HG03432 (cell line): ENCODE data around the gene LAMB4.

ENCODE experiments used
- ATAC-seq: cut with Tn5 transposase; IDR thresholded peaks from one replicate; pipeline ENCODE4 v1.9.1; 2021; ENCODE audit warnings: mild to moderate bottlenecking, moderate library complexity; ENCODE audit not compliant: unreplicated experiment

Gene LAMB4

DNA sequence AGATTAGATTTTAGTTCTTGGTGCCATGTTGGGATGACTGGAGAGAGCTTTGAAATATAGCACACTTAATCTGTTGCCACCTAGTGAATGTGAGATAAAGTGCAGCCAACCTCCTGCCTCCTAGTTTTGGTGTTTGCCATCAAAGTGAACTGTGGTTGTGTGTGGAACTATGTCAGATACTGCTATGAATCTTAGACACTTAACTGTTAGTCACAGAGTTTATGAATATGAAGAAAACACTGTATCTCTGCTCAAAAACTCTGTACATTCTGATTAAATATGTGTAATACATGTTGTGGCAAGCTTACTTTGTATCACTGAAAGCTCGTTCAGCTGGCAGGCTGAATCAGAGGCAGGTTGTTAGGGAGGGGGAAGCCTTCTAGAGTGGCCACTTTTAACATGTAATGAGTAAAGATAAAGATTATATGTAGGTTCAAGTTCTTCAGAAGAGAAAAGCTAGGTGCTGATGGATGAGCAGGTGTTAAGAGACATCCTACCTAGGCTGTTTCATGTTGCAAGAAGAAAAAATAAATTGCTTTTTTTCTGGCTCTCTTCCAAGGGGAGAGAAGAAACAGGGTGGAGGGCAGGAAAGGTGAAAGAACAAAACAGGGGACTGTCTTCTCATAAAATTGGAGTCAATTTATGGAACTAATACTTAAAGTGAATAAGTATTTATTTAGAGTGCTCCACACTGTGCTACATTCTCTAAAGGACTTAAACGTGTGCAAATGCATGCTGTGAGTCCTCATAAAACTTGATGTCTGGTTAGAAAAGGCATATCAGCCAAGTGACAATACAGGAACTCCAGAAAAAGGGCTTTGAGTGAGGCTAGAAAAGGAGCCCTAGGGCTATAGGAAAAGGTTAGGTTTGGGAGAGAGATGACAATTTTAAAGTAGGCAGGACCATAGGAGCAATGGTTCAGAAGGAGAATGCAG is 113.1 kb downstream of the LAMB4 start:
- no peak for ATAC-seq

DNA sequence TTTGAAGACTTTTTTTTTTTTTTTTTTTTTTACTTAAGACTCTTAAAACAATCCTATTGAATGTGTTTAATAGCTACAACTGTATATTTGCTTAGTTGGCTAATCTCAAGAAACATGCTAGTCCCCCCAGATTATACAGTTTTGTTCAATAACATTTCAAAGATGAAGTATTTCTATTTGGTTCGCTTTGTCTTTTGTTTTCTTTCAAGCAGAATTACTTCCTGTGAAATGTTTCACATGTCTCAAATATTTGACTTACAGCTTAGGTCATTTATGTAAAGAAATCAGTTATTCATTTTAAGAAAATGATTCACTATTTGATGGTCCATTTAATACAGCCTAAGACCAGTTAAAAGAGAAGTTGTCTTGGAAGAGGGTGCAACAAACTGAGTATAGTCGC is 114.4 kb downstream of the LAMB4 start:
- no peak for ATAC-seq

DNA sequence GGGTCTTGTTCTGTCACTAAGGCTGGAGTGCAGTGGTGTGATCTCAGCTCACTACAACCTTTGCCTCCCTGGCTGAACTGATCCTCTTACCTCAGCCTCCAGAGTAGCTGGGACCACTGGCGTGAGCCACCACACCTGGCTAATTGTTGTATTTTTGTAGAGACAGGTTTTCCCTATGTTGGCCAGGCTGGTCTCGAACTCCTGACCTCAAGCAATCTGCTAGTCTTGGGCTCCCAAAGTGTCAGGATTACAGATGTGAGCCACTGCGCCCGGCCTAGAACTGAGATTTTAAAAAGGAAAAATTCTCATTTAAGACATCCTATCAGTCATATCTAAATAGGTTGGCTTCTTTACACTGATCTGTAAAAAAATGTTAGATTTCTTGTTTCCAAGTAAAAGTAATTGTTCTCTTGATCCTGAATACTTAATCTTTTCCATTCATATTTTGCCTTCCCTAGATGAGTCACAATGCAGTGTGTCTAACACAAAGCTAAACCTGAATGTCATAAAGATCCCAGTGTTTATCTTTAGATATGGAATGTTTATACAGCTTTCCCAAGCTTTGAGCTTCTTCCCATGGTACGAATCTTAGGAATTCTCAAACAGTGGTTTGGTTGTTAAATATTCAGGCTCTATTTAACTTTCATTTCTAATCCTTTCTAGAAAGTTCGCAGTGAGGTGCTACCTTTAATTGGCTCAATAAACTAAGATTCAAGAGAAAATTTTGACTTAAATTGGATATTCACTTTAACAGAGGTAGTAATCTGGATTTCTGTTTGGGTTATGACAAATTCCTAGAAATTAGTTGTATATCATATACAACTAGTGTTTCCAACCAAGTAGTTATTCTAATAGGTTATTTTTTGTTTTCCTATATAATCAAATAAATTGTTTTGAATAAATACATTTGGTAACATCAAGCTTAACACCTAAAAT is 115.1 kb downstream of the LAMB4 start:
- no peak for ATAC-seq

DNA sequence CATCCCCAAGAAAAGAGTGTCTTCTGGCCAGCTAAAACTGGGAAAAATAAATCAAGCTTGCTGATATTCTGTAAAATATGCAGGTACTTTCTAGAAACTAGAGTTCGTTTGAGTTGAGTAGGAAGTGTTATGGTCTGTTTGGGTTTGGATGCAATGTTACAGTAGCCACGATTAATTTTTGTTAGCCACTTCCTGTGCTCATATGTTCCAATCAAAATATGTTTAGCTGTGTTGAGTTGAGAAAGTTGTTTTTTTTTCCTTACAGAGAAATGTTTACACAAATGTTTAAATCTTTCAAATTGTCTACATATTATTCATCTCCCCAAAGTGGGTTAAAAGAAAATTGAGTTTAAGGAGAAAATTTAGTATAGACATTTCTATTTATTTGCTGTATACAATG is 115.9 kb downstream of the LAMB4 start:
- ATAC-seq, result no peak

DNA sequence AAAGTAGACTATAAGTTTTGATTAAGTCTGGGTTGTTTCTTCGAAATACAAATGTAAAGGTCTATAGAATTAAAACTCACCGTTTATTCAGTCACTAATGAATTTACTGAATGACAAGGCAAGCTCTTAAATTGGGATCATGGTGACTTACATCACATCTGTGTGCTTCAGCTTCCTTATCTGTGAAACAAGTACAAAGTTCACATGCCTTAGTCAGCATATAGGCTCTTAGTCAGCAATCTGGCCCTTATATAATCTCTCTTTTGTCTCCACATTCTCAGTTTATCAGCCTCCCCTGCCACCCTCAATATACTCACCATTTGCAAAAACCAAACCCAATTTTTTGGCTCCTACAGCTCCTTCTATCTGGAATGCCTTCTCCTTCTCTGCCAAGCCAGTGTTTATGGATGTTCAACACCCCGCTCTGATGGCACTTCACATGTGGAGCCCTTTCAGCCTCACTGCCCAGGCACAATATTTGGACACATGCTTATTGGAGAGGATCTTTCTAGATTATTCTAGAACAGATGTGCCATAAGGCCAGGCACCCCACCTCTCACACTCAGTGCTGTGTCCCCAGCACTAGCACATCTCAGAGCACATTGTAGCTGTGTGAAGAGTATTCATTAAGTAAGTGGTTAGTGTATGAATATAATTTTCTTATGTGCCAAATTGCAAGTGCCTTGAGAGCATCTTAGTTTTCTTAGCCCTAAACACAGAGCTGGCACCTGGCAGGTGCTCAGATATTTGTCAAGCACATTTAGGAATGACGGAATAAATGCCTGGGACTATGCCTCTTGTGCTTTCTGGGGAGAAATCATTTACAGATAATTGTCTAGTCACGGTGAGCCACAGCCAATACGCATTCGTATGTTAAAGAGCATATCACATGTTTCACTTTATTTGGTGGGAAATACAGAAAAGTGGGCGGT is 117.4 kb downstream of the LAMB4 start:
- ATAC-seq, result no peak

DNA sequence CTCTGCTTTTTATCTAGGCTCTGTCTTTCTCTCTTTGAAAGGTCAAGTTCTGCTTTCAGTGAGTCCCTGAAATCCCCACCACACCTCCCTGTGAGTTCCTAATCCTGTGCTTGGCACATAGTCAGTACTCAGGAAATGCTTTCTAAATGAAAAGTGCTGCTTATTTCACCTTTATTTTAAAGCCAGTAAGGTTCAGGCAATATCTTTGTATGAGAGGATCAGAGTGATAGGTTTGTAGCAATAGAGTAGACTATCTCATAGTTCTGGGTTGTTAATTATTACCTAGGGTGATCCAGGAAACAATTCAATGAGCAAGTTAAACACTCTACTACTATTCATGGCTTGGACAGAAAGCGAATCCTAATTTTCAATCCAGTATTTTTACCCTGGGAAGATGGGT is 119.8 kb downstream of the LAMB4 start:
- ATAC-seq, result no peak

DNA sequence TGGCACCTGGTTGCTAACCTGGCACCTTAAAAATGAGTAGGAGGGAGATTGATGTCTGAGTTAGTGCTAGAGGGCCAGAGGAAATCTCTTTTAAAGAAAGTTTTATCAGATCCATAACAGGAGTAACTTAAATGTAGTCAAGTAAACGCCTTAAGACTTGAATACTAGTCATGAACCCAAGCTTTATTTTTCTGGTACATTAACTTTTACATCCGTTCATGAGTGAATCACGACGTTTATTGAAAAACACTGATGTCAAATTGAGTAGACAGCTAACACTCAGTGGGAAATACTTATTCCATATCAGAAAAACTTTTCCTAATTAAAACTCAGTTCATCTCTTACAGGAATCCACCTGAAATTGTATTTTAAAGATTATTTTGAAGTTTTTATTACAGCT is 120.3 kb downstream of the LAMB4 start:
- ATAC-seq, result no peak

DNA sequence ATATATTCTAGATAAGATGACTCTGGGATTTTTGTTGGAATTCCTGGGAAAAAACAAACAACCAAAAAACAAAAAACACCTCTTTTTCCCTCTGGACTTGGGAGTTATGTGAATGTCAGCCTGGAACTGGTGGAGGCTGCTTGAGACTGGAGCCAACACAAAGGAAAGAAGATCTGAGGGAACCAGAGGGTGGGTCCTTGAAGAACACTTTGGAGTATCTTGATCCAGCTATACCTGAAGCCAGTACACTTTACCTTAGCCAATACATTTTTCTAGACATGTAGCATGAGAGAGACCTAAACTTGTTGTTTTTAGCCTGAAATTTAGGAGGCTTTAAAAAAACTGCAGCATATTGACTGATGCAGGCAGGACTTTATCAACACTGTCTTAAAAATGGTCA is 121.3 kb downstream of the LAMB4 start:
- ATAC-seq, result no peak

DNA sequence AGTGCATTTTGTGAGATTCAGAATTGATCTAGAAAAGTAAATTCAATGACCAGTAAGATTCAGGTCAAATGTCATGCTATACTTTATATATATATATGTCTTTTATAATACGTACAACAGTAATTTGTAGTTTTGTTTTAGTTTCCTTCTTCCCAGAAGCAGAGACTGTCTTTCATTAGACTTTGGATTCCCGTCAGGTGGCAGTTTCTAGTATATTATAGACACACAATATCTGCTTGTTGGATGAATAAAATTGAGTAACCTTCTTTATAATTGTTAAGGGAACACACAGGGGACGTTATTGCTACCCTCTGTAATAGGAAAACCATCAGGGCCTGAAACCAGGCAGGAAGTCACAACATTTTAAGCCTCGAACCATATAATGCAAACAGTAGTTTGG is 121.9 kb downstream of the LAMB4 start:
- ATAC-seq, result no peak

DNA sequence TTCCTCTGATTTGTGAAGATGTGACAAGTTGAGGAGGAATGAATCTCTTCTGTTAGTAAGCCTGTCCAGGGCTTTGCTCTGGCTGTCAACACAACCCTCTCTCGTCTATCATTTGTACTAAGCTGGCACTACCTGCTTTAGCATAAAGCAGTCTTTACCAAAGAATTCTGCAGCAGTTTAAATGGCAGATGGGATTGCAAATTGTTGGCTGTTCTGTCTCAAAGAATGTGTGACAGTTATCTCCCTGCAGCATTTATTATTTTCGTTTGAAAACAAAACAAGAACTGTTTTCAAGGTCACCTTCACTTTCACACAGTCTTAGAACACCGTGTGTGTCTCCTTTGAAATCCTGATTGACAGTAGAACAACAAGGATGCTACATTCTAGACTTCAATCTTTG is 122.4 kb downstream of the LAMB4 start:
- ATAC-seq, result no peak

DNA sequence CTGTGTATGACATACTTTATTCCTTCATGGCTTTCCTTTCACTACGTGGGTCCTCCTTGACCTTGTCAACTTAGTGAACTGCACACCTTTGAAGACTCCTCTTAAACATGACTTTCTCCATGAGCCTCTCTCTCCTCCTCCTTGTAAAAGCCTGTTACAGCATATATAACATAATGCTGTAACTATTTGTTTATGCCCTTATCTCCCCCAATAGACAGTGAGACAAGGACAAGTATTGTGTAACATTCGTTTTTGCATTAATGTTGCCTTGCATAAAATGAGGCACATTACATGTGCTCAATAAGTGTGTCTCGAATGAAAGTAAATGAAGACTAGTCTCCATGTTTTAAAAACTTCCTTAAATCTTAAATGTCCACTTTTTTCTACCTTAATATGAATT is 122.9 kb downstream of the LAMB4 start:
- no peak for ATAC-seq

DNA sequence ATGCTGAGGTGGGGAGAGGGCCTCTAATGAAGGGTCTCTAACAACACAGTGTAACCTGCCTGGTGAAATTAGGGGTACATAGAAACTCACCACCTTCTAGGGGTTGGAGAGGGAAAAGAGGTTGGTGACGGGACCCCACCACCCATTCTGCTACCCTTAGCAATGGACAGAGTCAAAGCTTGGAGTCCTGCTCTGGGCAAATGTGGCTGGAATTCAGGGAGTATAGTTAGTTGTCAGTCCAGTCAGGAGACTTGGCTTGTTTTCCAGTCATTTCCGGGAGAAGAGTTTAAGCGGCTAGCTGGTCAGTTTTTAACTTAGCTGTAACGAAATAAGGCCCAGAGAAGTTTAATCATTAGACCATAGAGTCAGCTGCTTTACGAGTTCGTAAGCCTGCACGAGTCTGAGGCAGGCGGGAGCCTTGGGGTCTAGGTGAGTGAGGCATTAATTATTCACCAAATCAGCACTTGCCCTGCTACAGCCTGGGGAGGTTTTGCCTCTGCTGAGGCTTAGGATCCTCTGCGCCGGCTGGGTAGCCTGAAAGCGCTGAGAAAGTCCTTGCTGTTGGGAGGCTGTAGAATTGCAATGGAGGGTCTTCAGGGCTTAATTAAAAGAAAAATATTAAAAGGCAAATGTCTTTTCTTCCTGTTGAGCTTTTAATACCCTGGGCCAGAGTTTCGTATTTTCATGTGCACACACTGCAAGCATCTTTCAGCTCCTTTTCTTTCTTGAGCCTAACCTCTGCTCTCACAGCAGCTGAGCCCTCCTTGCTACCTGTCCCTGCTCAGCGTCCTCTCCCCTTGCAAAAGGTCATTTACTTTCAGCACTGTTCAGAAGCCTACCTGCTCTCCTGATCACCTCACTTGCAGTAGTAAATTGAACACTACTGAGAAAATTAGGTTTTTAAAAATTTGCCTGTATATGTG is 125.7 kb downstream of the LAMB4 start:
- ATAC-seq, result no peak

DNA sequence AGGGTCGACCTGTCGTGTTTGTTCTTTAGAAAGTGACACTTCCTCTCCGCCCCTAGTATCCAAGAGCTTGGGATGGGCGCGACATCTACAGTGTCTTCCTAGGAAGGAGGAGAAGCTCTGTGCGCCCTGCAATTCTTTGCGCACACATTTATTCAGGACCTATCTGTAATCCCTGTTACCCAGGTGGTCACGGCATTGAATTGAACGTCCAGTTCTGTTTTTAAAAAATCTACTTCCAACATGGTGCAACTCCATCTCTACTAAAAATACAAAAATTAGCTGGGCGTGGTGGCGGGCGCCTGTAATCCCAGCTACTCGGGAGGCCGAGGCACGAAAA is 126.6 kb downstream of the LAMB4 start:
- no peak for ATAC-seq

DNA sequence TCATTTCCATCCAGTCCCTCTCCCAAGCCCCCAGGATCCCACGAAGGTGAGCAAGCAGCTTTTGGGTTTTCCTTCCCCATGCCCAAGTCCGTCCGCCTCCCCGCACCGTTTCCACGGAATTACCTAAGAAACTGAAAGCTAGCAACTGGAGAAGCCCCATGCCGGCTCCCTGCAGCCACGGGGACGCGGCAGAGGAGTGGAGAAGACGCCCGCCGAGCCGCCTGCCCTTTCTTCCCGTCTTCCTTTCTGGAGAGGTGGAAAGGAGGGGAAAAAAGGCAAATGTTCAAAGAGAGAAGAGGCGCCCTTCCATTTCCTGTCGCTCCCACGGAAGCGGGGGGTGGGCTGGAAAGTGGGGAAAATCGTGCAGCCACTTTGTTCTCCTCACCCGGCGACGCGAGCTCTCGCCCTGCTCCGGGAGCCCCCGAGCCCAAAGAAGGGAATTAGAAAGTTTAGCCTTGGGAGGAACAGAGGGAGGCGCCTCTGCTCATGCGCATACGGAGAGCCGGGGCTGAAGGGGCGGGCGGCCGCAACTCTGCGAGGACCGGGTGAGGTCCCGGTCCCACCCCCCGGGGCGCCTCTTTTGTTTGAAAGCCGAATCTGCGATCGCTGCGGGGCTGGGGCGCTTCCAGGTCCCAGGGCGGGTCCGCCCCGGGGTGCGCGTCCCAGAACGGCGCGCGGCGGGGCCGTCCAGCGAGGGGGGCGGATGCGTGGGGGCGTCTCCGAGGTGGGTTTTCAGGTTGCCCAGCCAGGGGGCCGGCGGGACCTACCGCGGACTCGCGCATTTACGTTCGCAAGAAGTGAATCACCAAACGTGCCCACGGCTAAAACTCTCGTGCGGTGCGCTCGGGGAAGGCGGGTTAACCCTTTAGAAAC is 127.2 kb downstream of the LAMB4 start, which contains the start of gene LAMB1:
LAMB1 (minus strand) TSS at position 436 of the 873 bp plus-strand sequence; CDS start at position 160, 276 bp downstream.
- ATAC-seq, result no peak

DNA sequence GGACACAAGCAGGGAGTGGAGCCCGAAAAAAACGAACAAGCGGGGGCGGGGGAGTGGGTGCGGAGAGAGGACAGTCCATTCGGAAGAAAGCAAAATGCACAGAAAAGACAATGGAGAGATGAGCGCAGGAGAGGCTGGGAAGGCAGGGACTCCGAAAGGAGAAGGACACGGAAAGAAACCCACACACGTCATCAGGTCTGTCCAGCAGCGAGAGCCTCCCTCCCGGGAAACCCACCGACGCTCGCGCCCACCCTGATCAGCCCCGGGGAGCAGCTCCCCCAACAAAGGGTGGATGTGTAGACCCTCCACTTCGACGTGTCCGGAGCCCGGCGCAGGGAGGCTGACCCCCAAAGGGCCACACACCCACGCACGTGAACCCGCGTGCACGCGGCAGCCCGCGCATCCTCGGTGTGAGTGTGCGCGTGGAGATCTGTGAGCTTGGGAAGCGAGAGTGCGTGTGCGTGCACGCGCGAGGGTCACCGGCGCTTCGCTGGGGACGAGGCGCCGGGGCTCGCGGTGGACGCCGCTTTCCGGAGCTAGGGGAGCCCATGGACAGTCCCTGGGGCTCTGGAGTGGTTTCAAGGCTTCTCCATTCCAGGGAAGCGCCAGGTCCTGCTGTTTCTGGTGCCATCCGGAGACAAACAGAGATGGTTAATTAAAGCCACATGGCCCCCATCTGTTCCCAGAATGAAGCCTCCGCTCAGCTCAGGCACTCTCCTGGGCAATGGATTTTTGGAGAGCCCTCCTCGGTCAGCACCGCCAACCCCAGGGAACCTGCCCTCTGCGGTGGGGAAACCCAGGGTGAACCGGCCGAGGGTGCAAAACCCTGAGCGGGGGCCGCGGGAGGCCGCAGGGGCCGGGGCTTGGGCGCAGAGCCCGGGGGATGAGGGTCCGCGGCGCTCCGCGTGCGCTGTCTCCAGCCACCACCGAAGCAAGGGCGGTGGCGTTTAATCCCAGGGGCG is 128.1 kb downstream of the LAMB4 start:
- no peak for ATAC-seq

DNA sequence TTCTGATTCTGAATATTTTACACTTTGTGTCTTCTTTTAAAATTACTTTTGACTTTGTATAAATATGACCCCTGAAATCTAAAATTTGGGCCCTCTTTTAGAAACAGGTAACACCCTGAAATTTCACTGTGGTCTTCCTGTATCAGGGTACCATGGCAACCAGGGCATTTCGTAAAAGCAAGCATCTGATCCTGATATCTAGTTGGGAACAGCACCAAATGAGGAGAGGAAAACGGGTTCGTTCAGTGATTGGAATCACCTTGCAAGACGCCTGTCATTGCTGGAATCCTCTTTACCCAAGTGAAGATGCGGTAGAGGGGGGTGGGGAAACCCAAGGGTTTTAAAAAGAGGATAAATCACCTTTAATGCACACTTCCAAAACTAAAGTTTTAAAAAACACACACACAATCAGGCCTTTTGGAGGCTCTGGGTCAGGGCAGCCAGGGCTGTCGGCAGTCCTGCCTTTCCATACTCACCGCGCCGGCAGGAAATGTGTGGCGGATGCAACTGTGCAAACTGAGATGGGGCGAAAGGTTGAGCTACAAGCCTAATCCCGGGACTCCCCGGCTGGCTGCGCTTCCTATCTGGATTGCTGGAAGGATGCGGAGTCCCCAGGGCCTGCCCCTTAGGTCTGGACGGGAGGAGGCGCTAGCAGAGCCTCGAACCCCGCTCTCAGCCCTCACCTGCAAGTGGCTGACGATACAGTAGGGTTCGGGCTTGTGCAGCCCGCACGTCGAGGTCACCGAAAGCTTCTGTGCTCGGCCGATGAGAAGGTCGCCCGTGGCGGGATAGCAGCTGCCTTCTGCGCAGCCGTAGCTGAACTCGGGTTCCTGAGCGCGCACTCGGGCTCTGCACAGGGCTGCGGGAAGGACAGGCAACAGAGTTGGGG is 129.0 kb downstream of the LAMB4 start:
- ATAC-seq, result no peak
